ENCODE data around the gene TOP2A.

TOP2A gene

GRCh38 chr17:40457964-40458791 is 40.5 kb upstream of the TOP2A start:
- Histone ChIP-seq H2AFZ (ENCODE audit: low read depth, low read length) (no peak overlapping the region), H3K9me3 (ENCODE audit: low read length) (no peaks in the 10 kb centered on the region), H3K27me3 (ENCODE audit: insufficient read depth, low read length) (no peaks in the 10 kb centered on the region), H3K4me1 (ENCODE audit: insufficient read depth, low read length) (peaks cover 9% of the 10 kb centered on the region), H3K36me3 (ENCODE audit: insufficient read depth, low read length) (no peaks in the 10 kb centered on the region), H3K4me3 (ENCODE audit: low read length) (no peak overlapping the region)

- no peak overlapping the region for H3K4me3 ChIP-seq (ENCODE audit: low read length)
- H2AFZ ChIP-seq (ENCODE audit: low read depth, low read length), result no peak overlapping the region
- peaks cover 3% of the 10 kb centered on the region for H3K4me1 ChIP-seq (ENCODE audit: insufficient read depth, low read length)
- no peaks in the 10 kb centered on the region for H3K27me3 ChIP-seq (ENCODE audit: insufficient read depth, low read length)
- no peaks in the 10 kb centered on the region for H3K36me3 ChIP-seq (ENCODE audit: insufficient read depth, low read length)
- no peaks in the 10 kb centered on the region for H3K9me3 ChIP-seq (ENCODE audit: low read length)
Observed at GRCh38 chr17:40457369-40457768, 39.7 kb upstream of the TOP2A start.

GRCh38 chr17:40456396-40456951 is 38.8 kb upstream of the TOP2A start:
- Histone ChIP-seq H3K36me3 (ENCODE audit: insufficient read depth, low read length) (no peaks in the 10 kb centered on the region), H3K4me1 (ENCODE audit: insufficient read depth, low read length) (no peaks in the 10 kb centered on the region), H3K4me3 (ENCODE audit: low read length) (no peak overlapping the region), H3K27me3 (ENCODE audit: insufficient read depth, low read length) (no peaks in the 10 kb centered on the region), H3K9me3 (ENCODE audit: low read length) (no peaks in the 10 kb centered on the region), H2AFZ (ENCODE audit: low read depth, low read length) (no peak overlapping the region)

GRCh38 chr17:40454613-40454995 is 36.9 kb upstream of the TOP2A start:
- no peaks in the 10 kb centered on the region for H3K4me1 ChIP-seq (ENCODE audit: insufficient read depth, low read length)

GRCh38 chr17:40453881-40454612 is 36.4 kb upstream of the TOP2A start:
- Histone ChIP-seq H3K4me3 (ENCODE audit: low read length) (no peak overlapping the region), H3K4me1 (ENCODE audit: insufficient read depth, low read length) (no peaks in the 10 kb centered on the region), H3K9me3 (ENCODE audit: low read length) (no peaks in the 10 kb centered on the region), H3K36me3 (ENCODE audit: insufficient read depth, low read length) (no peaks in the 10 kb centered on the region), H2AFZ (ENCODE audit: low read depth, low read length) (no peak overlapping the region), H3K27me3 (ENCODE audit: insufficient read depth, low read length) (no peaks in the 10 kb centered on the region)

More at GRCh38 chr17:40454613-40454995, 36.9 kb upstream of the TOP2A start:
- H3K9me3 ChIP-seq (ENCODE audit: low read length), result no peaks in the 10 kb centered on the region
- no peak overlapping the region for H2AFZ ChIP-seq (ENCODE audit: low read depth, low read length)
- H3K36me3 ChIP-seq (ENCODE audit: insufficient read depth, low read length), result no peaks in the 10 kb centered on the region
- H3K4me3 ChIP-seq (ENCODE audit: low read length), result no peak overlapping the region
- H3K27me3 ChIP-seq (ENCODE audit: insufficient read depth, low read length), result no peaks in the 10 kb centered on the region

GRCh38 chr17:40452921-40453378 is 35.3 kb upstream of the TOP2A start:
- Histone ChIP-seq H3K4me1 (ENCODE audit: insufficient read depth, low read length) (no peaks in the 10 kb centered on the region), H2AFZ (ENCODE audit: low read depth, low read length) (no peak overlapping the region), H3K9me3 (ENCODE audit: low read length) (no peaks in the 10 kb centered on the region), H3K4me3 (ENCODE audit: low read length) (no peak overlapping the region), H3K27me3 (ENCODE audit: insufficient read depth, low read length) (no peaks in the 10 kb centered on the region), H3K36me3 (ENCODE audit: insufficient read depth, low read length) (no peaks in the 10 kb centered on the region)

GRCh38 chr17:40452216-40452787 is 34.6 kb upstream of the TOP2A start:
- Histone ChIP-seq H3K9me3 (ENCODE audit: low read length) (no peaks in the 10 kb centered on the region), H3K27me3 (ENCODE audit: insufficient read depth, low read length) (no peaks in the 10 kb centered on the region), H3K36me3 (ENCODE audit: insufficient read depth, low read length) (no peaks in the 10 kb centered on the region), H2AFZ (ENCODE audit: low read depth, low read length) (no peak overlapping the region), H3K4me1 (ENCODE audit: insufficient read depth, low read length) (no peaks in the 10 kb centered on the region), H3K4me3 (ENCODE audit: low read length) (no peak overlapping the region)

- Histone ChIP-seq H3K27me3 (ENCODE audit: insufficient read depth, low read length) (no peaks in the 10 kb centered on the region), H3K36me3 (ENCODE audit: insufficient read depth, low read length) (no peaks in the 10 kb centered on the region), H3K9me3 (ENCODE audit: low read length) (no peaks in the 10 kb centered on the region), H3K4me1 (ENCODE audit: insufficient read depth, low read length) (no peaks in the 10 kb centered on the region), H2AFZ (ENCODE audit: low read depth, low read length) (no peak overlapping the region), H3K4me3 (ENCODE audit: low read length) (no peak overlapping the region)
Observed at GRCh38 chr17:40451420-40451819, 33.7 kb upstream of the TOP2A start.

GRCh38 chr17:40450175-40450574 is 32.5 kb upstream of the TOP2A start:
- Histone ChIP-seq H3K36me3 (ENCODE audit: insufficient read depth, low read length) (no peaks in the 10 kb centered on the region), H3K4me3 (ENCODE audit: low read length) (no peak overlapping the region), H3K27me3 (ENCODE audit: insufficient read depth, low read length) (no peaks in the 10 kb centered on the region), H3K9me3 (ENCODE audit: low read length) (no peaks in the 10 kb centered on the region), H3K4me1 (ENCODE audit: insufficient read depth, low read length) (peaks cover 4% of the 10 kb centered on the region), H2AFZ (ENCODE audit: low read depth, low read length) (no peak overlapping the region)

GRCh38 chr17:40448639-40449261 is 31.1 kb upstream of the TOP2A start:
- Histone ChIP-seq H2AFZ (ENCODE audit: low read depth, low read length) (no peak overlapping the region), H3K27me3 (ENCODE audit: insufficient read depth, low read length) (peaks cover 4% of the 10 kb centered on the region), H3K4me1 (ENCODE audit: insufficient read depth, low read length) (peaks cover 17% of the 10 kb centered on the region), H3K9me3 (ENCODE audit: low read length) (no peaks in the 10 kb centered on the region), H3K4me3 (ENCODE audit: low read length) (no peak overlapping the region), H3K36me3 (ENCODE audit: insufficient read depth, low read length) (no peaks in the 10 kb centered on the region)

- no peak overlapping the region for H2AFZ ChIP-seq (ENCODE audit: low read depth, low read length)
- H3K9me3 ChIP-seq (ENCODE audit: low read length), result no peaks in the 10 kb centered on the region
- no peaks in the 10 kb centered on the region for H3K36me3 ChIP-seq (ENCODE audit: insufficient read depth, low read length)
- peaks cover 17% of the 10 kb centered on the region for H3K4me1 ChIP-seq (ENCODE audit: insufficient read depth, low read length)
- H3K27me3 ChIP-seq (ENCODE audit: insufficient read depth, low read length), result peaks cover 4% of the 10 kb centered on the region
- H3K4me3 ChIP-seq (ENCODE audit: low read length), result no peak overlapping the region
Observed at GRCh38 chr17:40448213-40448638, 30.5 kb upstream of the TOP2A start.

GRCh38 chr17:40447806-40448205 is 30.1 kb upstream of the TOP2A start:
- no peak overlapping the region for H2AFZ ChIP-seq (ENCODE audit: low read depth, low read length)
- no peak overlapping the region for H3K4me3 ChIP-seq (ENCODE audit: low read length)
- peaks cover 17% of the 10 kb centered on the region for H3K4me1 ChIP-seq (ENCODE audit: insufficient read depth, low read length)
- H3K36me3 ChIP-seq (ENCODE audit: insufficient read depth, low read length), result no peaks in the 10 kb centered on the region
- H3K27me3 ChIP-seq (ENCODE audit: insufficient read depth, low read length), result peaks cover 4% of the 10 kb centered on the region
- H3K9me3 ChIP-seq (ENCODE audit: low read length), result no peaks in the 10 kb centered on the region
